Activated naive CD8-positive, alpha-beta T cell (primary cell): ENCODE measurements around the gene LGALS8.
A peak's percentile ranks its signal among the peaks of the same experiment; 100 is the strongest.
"Not testable (repeated sequence)": the region's sequence is repeated elsewhere in the genome, so short reads cannot be mapped to it uniquely, and the experiment has no call there.

ENCODE experiments used
- H3K27ac Mint-ChIP-seq: one replicate; pipeline ENCODE4 v1.8.0; 2021; ENCODE audit warnings: mixed read lengths
- H3K27me3 Mint-ChIP-seq: one replicate; pipeline ENCODE4 v1.8.0; 2021; ENCODE audit warnings: mixed read lengths
- H3K36me3 Mint-ChIP-seq: one replicate; pipeline ENCODE4 v1.8.0; 2021; ENCODE audit warnings: mixed read lengths
- H3K4me1 Mint-ChIP-seq: one replicate; pipeline ENCODE4 v1.8.0; 2021; ENCODE audit warnings: low read depth, mixed read lengths
- H3K4me3 Mint-ChIP-seq: one replicate; pipeline ENCODE4 v1.8.0; 2021; ENCODE audit warnings: mild to moderate bottlenecking, mixed read lengths
- H3K9me3 Mint-ChIP-seq: one replicate; pipeline ENCODE4 v1.8.0; 2021; ENCODE audit warnings: low read depth, mixed read lengths

LGALS8 gene

GRCh38 chr1:236501093-236501492, 22.7 kb upstream of the LGALS8 start:
- no peaks in the 10 kb centered on the region for H3K36me3 Mint-ChIP-seq
- peaks cover 7% of the 10 kb centered on the region for H3K27me3 Mint-ChIP-seq
- peaks cover 12% of the 10 kb centered on the region for H3K4me1 Mint-ChIP-seq
- no peaks in the 10 kb centered on the region for H3K9me3 Mint-ChIP-seq
- H3K27ac Mint-ChIP-seq: no peak overlapping the region
- H3K4me3 Mint-ChIP-seq: no peak overlapping the region

- Mint-ChIP-seq H3K4me3 (peak overlapping the region; percentile 59), H3K9me3 (no peaks in the 10 kb centered on the region), H3K4me1 (peaks cover 12% of the 10 kb centered on the region), H3K27ac (no peak overlapping the region), H3K27me3 (peaks cover 2% of the 10 kb centered on the region), H3K36me3 (no peaks in the 10 kb centered on the region)
These were observed 21.2 kb upstream of the LGALS8 start for GRCh38 chr1:236502579-236502971.

- no peaks in the 10 kb centered on the region for H3K9me3 Mint-ChIP-seq
- H3K4me1 Mint-ChIP-seq: peaks cover 12% of the 10 kb centered on the region
- no peaks in the 10 kb centered on the region for H3K27me3 Mint-ChIP-seq
- H3K4me3 Mint-ChIP-seq: peak overlapping the region; percentile 59
- H3K36me3 Mint-ChIP-seq: no peaks in the 10 kb centered on the region
- no peak overlapping the region for H3K27ac Mint-ChIP-seq
These were observed 20.7 kb upstream of the LGALS8 start for GRCh38 chr1:236502972-236503639.

- not testable (repeated sequence) for H3K9me3 Mint-ChIP-seq, H3K4me3 Mint-ChIP-seq, H3K27ac Mint-ChIP-seq, H3K27me3 Mint-ChIP-seq, H3K36me3 Mint-ChIP-seq
- peaks cover 16% of the 10 kb centered on the region for H3K4me1 Mint-ChIP-seq
These were observed 19.4 kb upstream of the LGALS8 start for GRCh38 chr1:236504338-236504737.

GRCh38 chr1:236507022-236507700, 16.6 kb upstream of the LGALS8 start:
- Mint-ChIP-seq H3K36me3 (no peaks in the 10 kb centered on the region), H3K27me3 (no peaks in the 10 kb centered on the region), H3K9me3 (no peaks in the 10 kb centered on the region), H3K4me3 (no peak overlapping the region), H3K4me1 (peaks cover 16% of the 10 kb centered on the region), H3K27ac (no peak overlapping the region)

DNA sequence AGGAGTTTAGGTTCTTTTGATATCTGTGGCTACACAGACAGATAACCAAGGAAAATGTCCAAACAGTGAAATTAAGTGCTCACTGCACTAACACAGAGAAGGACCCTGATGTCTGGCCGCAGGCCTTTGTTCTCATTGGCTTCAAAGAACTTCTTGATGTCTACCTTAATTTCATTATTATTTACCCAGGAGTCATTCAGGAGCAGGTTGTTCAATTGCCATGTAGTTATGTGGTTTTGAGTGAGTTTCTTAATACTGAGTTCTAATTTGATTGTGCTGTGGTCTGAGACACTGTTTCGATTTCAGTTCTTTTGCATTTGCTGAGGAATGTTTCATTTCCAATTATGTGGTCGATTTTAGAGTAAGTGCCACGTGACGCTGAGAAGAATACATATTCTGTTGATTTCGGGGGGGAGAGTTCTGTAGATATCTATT, 15.2 kb upstream of the LGALS8 start:
- H3K9me3 Mint-ChIP-seq: no peaks in the 10 kb centered on the region
- no peaks in the 10 kb centered on the region for H3K27me3 Mint-ChIP-seq
- peaks cover 4% of the 10 kb centered on the region for H3K4me1 Mint-ChIP-seq
- H3K27ac Mint-ChIP-seq: no peak overlapping the region
- H3K4me3 Mint-ChIP-seq: no peak overlapping the region
- H3K36me3 Mint-ChIP-seq: no peaks in the 10 kb centered on the region

DNA sequence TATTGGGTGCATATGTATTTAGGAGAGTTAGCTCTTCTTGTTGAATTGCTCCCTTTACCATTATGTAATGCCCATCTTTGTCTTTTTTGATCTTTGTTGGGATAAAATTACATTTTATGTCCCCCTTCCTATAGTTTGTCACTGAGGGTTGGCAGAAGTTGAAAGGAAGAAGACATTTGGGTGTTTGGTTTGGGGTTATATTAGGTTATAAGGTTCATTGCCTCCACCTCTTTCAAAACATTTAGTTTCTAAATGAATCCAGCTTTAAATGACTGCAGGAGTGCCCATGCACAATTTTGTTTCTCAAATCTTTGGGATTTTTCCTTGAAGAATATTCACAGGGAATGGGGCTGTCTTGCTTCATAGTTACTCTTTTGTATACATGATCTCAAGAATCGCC, 14.6 kb upstream of the LGALS8 start:
- H3K27me3 Mint-ChIP-seq: no peaks in the 10 kb centered on the region
- no peaks in the 10 kb centered on the region for H3K36me3 Mint-ChIP-seq
- no peak overlapping the region for H3K4me3 Mint-ChIP-seq
- H3K9me3 Mint-ChIP-seq: no peaks in the 10 kb centered on the region
- no peak overlapping the region for H3K27ac Mint-ChIP-seq
- H3K4me1 Mint-ChIP-seq: peaks cover 4% of the 10 kb centered on the region

- peaks cover 4% of the 10 kb centered on the region for H3K4me1 Mint-ChIP-seq
- no peaks in the 10 kb centered on the region for H3K27me3 Mint-ChIP-seq
- no peak overlapping the region for H3K4me3 Mint-ChIP-seq
- no peaks in the 10 kb centered on the region for H3K36me3 Mint-ChIP-seq
- H3K9me3 Mint-ChIP-seq: no peaks in the 10 kb centered on the region
- H3K27ac Mint-ChIP-seq: no peak overlapping the region
These were observed 14.0 kb upstream of the LGALS8 start for GRCh38 chr1:236509647-236510401.

DNA sequence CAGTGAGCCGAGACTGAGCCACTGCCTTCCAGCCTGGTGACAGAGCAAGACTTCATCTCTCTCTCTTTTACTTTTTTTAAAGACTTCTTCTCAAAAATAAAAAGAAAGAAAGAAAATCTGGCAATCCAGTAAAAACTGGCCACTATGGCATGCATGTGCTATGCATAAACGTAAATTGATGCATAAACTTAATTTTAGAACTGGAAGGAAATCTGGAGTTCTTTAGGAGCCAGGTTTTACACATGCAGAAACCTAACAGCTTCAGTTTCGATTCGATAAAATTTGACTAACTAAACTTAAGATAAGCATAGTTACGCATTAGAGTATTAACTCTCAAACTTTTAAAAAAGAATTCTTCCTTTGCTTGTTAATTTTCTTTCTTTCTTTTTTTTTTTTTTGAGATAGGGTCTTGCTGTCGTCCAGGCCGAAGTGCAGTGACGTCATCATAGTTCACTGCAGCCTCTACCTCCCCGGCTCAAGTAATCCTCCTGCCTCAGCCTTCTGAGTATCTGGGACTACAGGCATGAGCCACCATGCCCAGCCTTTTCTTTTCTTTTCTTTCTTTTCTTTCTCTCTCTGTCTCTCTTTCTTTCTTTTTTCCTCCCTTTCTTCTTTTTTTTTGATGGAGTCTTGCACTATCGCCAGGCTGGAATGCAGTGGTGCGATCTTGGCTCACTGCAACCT, 11.9 kb upstream of the LGALS8 start:
- H3K4me1 Mint-ChIP-seq: peaks cover 21% of the 10 kb centered on the region
- H3K36me3 Mint-ChIP-seq: no peaks in the 10 kb centered on the region
- H3K4me3 Mint-ChIP-seq: no peak overlapping the region

DNA sequence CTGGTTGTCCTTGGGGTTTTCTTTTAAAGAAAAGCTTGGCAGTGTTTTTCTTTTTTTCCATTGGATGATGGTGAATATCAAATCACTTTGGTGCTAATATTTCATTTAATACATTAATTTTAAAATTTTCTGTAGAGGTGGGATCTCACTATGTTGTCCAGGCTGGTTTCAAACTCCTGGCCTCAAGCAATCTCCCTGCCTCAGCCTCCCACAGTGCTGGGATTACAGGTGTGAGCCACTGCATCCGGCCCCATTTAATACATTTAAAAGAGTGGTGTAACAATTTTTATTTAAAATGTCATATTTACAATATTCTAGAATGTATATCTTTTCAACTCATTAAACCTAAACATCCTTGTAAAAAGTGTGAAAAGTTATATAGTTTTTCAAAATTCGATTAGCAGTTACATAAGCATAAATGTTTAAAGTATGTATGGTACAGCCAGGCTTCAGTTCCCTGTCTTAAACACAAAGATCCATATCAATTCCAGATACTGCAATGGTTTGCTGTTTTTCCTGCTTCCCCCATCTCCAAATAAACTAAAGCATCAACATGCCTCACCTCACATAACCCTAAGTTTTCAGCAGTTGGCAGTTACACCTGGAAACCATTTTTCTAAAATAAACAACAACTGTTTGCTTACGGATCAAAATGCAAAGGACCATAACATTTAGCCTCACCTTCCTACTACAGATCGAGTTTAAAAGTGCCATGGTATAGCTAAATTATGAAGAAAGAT, 8.9 kb upstream of the LGALS8 start:
- H3K4me1 Mint-ChIP-seq: peaks cover 22% of the 10 kb centered on the region
- H3K27ac Mint-ChIP-seq: no peak overlapping the region
- no peaks in the 10 kb centered on the region for H3K36me3 Mint-ChIP-seq
- H3K9me3 Mint-ChIP-seq: no peaks in the 10 kb centered on the region
- no peak overlapping the region for H3K4me3 Mint-ChIP-seq
- no peaks in the 10 kb centered on the region for H3K27me3 Mint-ChIP-seq

More for the DNA sequence above, 11.9 kb upstream of the LGALS8 start:
- Mint-ChIP-seq H3K9me3 (no peaks in the 10 kb centered on the region), H3K27me3 (no peaks in the 10 kb centered on the region), H3K27ac (no peak overlapping the region)

DNA sequence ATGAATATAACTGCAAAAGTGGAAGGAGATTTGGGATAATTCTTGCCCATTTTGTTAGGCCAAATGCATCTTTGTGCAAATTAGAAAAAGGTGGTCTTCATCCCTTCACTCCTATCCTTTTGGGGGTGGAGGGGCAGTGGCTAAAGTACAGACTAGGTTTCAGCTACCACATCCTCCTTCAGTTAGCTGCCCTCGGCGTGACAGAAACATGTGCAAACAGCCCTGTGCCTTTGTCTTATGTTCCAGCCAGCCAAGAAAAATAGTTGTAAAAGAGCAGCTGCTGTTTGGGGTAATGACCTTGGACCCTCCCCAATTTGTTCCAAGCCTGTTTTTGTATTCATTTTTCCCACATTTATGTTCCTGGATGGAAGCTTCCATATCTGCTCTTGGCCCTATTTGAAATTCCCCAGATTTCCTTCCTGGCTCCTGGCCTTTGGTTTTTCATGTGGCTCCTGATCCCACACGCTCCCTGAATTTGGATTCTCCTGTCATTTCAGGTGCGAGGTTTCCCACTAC, 8.3 kb upstream of the LGALS8 start:
- H3K27ac Mint-ChIP-seq: no peak overlapping the region

DNA sequence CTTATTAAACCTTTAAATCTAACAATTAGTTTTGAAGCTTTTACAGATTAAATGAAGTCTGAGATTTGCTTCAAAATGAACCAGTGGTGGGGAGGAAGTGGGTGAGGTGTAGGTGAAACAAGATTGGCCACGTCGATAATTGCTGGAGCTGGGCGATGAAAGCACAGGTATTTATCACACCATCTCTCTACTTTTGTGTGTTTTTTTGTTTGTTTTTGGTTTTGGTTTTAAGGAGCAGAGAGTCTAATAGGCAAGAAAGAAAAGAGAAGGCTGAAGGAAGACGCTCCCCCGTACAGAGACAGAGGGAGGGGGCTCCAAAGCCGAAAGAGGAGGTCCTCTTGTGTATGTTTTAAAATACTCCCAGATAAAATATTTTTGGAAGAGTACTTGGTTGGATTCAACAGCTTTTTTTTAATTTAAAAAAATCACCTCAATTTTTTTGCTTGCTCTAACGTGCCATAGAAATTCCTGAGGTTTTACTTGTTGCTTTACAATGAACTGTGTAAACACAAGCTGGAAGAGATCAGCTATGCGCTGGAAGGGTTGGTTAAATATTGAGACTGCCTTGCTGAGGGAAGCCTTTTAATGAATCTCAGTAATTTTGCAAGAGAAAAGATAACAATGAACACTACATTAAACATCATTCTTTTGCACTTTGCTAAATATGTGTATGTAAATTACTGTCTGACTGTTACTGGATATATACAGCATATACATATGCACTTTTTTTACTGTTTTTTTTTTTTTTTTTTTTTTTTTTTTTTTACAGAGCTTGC, 6.7 kb upstream of the LGALS8 start:
- peak overlapping the region; percentile 79 for H3K27ac Mint-ChIP-seq
- H3K4me3 Mint-ChIP-seq: peak overlapping the region; percentile 69
- no peaks in the 10 kb centered on the region for H3K36me3 Mint-ChIP-seq
- no peaks in the 10 kb centered on the region for H3K9me3 Mint-ChIP-seq
- H3K4me1 Mint-ChIP-seq: peaks cover 22% of the 10 kb centered on the region
- no peaks in the 10 kb centered on the region for H3K27me3 Mint-ChIP-seq

More for the DNA sequence above, 8.3 kb upstream of the LGALS8 start:
- peaks cover 22% of the 10 kb centered on the region for H3K4me1 Mint-ChIP-seq
- no peaks in the 10 kb centered on the region for H3K36me3 Mint-ChIP-seq
- H3K27me3 Mint-ChIP-seq: no peaks in the 10 kb centered on the region
- no peak overlapping the region for H3K4me3 Mint-ChIP-seq
- no peaks in the 10 kb centered on the region for H3K9me3 Mint-ChIP-seq

GRCh38 chr1:236518322-236518721, 5.5 kb upstream of the LGALS8 start:
- no peaks in the 10 kb centered on the region for H3K27me3 Mint-ChIP-seq
- H3K36me3 Mint-ChIP-seq: no peaks in the 10 kb centered on the region
- H3K9me3 Mint-ChIP-seq: no peaks in the 10 kb centered on the region
- H3K27ac Mint-ChIP-seq: no peak overlapping the region
- peaks cover 25% of the 10 kb centered on the region for H3K4me1 Mint-ChIP-seq
- no peak overlapping the region for H3K4me3 Mint-ChIP-seq
